ENCODE results near the gene HTRA3.

Gene HTRA3

DNA sequence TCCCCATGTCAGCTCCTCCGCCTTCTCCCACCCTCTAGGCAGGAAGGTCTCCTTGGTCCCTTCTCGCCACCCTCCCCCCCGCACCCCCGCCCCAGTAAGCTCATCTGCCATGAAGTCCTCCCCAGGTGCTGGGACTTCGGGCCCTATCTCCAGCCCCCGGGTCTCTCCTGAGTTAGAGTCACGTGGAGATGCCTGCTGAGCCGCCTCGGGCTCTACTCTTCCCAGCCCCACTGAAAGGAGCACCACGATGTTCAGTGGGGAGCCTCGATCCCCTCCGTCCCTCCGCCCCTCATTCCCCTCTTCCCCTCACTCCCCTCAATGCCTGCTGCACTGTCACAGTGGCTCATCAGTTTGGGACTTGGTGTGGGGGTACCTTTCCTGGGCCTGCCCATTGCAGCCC, 3.9 kb downstream of the HTRA3 start:
- Mint-ChIP-seq H3K4me3 (no peak overlapping the region), H3K27ac (no peak overlapping the region), H3K27me3 (peaks cover 32% of the 10 kb centered on the region), H3K36me3 (no peaks in the 10 kb centered on the region), H3K4me1 (no peaks in the 10 kb centered on the region), H3K9me3 (no peaks in the 10 kb centered on the region)
- ATAC-seq (ENCODE audit: low read depth) (no peak), DNase-seq (ENCODE audit: low spot score in 2 of 2) (no peak)

DNA sequence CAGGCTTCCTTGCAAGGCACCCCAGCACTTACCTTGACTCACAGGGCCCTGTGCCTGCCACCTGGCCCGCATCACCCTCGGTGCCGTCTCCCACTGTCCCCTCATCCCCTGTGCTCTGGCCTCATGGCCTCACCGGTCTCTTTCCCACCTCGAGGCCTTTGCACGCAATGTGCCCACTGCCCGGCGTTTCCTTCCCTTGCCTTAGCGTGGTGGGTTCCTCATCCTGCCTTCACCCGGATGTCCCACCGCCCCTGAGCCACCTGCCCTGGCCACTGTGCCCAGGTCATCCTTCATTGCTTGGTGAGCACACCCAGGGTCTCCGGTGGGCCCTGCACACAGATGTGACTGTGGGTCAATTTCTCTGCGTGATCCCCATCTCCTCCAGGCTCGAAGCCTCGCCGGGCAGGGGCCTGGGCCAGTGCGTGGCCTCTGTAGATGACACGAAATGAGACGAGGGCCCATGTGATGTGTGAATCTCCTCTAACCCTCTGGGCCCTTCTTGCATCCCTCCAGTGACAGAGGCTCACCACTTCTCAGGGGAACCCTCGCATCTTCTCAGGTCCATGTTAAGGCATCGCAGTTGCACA, 4.6 kb downstream of the HTRA3 start:
- Mint-ChIP-seq H3K9me3 (no peaks in the 10 kb centered on the region), H3K27me3 (peaks cover 25% of the 10 kb centered on the region), H3K4me1 (no peaks in the 10 kb centered on the region), H3K4me3 (no peak overlapping the region), H3K27ac (no peak overlapping the region), H3K36me3 (no peaks in the 10 kb centered on the region)
- DNase-seq (ENCODE audit: low spot score in 2 of 2) = no peak
- no peak for ATAC-seq (ENCODE audit: low read depth)

DNA sequence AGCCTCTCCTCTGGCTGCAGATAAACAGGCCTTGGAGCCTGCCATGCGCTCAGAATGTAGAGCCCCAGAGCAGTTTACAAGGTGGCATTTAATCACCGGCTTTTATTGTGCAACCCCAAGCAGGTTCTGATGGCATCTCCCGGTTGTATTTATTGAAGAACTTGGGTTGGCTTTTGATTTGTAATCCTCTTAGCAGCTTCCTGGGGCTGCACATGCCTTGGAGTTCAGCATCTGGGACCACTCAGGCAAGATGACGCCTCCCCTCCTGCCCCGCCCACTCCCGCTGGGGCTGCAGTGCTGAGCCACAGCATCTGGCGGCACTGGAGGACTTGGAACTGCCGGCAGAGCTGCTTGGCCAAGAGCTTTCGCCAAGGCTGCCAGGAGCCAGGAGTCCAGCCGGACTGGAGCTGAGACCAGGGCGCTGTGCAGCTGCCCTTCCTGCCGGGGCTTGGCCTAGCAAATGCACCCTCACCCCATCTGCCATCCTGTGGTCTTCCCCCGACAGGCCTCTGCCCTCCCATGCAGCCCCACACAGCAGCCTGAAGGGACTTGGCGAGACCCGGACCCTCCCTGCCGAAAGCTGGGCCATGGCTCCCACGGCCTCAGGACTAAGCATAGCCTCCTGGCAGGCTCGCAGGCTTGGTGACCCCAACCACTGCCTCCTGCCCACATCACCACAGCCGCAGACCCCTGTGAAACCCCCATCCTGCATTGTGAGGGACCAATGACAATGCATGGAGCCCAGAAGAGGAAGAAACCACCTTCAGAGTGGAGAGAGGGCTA, 5.4 kb downstream of the HTRA3 start:
- no peak for DNase-seq (ENCODE audit: low spot score in 2 of 2)
- no peak for ATAC-seq (ENCODE audit: low read depth)
- H3K36me3 Mint-ChIP-seq = no peaks in the 10 kb centered on the region
- H3K27ac Mint-ChIP-seq = no peak overlapping the region
- no peak overlapping the region for H3K4me3 Mint-ChIP-seq
- no peaks in the 10 kb centered on the region for H3K4me1 Mint-ChIP-seq
- H3K9me3 Mint-ChIP-seq = no peaks in the 10 kb centered on the region
- peaks cover 24% of the 10 kb centered on the region for H3K27me3 Mint-ChIP-seq

DNA sequence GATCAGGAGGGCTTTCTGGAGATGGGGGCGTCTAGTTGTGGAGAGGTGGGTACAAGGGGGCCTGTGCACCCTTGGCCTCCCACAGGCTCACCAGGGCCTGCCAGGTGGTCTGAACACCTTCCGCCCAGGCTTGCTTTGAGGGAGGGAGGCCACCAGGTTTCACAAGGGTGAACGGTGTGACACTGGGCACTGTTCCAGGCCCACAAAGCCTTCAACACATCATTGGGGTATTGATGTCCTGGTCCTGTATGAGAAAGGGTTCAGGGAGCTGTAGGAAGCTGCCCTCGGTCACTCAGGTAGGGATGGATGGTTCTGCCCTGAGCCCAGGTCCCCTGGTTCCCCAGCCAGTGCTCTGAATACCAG, 6.0 kb downstream of the HTRA3 start:
- H3K27ac Mint-ChIP-seq = no peak overlapping the region
- H3K4me3 Mint-ChIP-seq = no peak overlapping the region
- DNase-seq (ENCODE audit: low spot score in 2 of 2) (no peak), ATAC-seq (ENCODE audit: low read depth) (no peak)
- H3K4me1 Mint-ChIP-seq = no peaks in the 10 kb centered on the region
- no peaks in the 10 kb centered on the region for H3K36me3 Mint-ChIP-seq
- peaks cover 24% of the 10 kb centered on the region for H3K27me3 Mint-ChIP-seq
- no peaks in the 10 kb centered on the region for H3K9me3 Mint-ChIP-seq

DNA sequence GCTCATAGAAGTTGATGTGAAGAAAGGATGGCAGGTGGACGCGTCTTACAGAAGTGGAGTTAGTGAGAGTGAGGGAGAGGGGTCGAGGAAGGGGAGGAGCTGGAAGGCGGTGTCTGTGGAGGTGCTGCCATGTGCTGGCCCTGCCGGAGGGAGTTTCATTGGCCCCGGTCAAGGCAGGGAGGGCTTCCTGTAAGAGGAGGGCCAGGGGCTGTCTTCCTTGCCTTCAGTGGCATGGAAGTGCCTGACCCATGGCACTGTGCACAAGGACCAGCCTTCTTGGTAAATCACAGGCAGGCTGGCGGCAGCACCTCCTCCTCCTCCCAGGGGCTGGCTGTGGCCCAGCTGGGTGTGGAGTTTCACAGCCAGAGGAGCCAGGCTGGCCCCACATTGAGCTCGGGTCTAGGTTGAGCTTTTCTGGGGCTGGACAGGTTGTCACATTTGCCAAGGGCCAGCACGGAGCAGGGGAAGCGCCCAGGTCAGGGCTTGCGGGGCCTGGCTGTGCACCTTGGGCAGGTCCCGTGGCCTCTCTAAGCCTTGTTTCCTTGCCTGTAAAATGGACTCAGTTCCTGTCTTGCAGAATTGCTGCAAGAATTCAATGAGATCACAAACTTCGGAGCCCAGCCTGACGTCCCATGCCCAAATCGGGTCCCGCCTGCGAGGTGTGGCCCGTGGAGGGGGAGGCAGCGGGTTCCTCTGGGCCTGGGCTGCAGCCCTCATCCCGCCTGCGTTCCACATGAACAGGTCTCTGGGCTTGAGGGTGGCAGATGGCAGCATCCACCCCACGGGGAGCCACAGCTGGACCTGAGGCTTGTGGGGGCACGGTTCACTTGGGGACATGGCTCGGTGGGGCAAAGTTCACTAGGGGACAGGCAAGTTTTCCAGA, 7.0 kb downstream of the HTRA3 start:
- no peaks in the 10 kb centered on the region for H3K4me1 Mint-ChIP-seq
- H3K27me3 Mint-ChIP-seq = peaks cover 22% of the 10 kb centered on the region
- H3K4me3 Mint-ChIP-seq = no peak overlapping the region
- no peaks in the 10 kb centered on the region for H3K9me3 Mint-ChIP-seq
- DNase-seq (ENCODE audit: low spot score in 2 of 2) = no peak
- H3K27ac Mint-ChIP-seq = no peak overlapping the region
- no peaks in the 10 kb centered on the region for H3K36me3 Mint-ChIP-seq
- ATAC-seq (ENCODE audit: low read depth) = no peak

DNA sequence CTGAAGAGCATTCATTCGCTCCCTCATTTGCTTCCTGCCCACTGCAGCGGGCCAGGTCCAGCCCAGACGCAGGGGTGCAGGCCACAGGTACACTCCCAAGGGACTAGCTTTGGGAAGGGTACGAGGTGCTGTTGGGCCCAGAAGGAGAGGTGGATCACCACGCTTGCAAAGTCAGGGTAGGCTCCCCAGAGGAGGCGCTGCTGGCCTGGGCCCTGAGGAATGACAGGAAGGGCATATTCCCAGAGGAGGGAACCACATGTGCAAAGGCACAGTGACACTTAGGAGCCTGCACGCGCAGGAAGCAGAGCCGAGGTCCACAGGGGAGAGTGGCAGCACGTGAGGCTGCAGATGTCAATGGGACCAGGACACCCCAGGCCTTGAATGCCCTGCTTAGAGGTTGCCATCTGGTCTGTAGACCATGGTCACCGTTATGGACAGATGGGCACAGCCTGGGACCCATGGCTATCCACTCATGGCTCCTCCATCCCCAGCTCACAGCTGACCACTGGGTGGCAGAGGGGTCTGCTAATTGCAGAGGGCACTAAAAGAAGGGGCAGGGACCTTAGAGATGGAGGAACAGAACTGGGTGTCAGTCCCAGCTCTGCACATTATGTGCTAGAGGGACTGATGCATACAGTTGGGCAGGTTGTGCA, 7.9 kb downstream of the HTRA3 start:
- H3K4me1 Mint-ChIP-seq = no peaks in the 10 kb centered on the region
- H3K27me3 Mint-ChIP-seq = peaks cover 18% of the 10 kb centered on the region
- no peak for DNase-seq (ENCODE audit: low spot score in 2 of 2)
- H3K9me3 Mint-ChIP-seq = no peaks in the 10 kb centered on the region
- H3K36me3 Mint-ChIP-seq = no peaks in the 10 kb centered on the region
- ATAC-seq (ENCODE audit: low read depth) = no peak
- H3K27ac Mint-ChIP-seq = no peak overlapping the region
- no peak overlapping the region for H3K4me3 Mint-ChIP-seq

DNA sequence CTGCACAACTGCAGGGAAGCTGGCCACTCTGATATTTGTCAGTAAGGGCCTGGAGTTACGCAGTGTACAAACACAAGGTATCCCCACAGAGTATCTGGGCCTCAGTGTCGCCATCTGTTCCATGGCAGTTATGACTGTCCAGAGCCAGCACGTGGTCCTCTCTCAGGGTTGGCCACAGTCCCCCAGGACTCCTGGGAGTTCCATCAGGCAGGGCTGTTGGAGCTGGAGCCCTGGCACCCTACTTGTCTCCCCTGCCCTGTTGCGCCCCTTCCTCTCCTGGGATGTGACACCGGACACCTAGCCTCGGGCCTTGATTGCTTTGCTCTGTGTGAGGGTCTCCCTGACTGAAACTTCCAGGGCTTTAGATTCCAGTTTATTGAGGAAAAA, 8.4 kb downstream of the HTRA3 start:
- H3K9me3 Mint-ChIP-seq = no peaks in the 10 kb centered on the region
- H3K4me3 Mint-ChIP-seq = no peak overlapping the region
- peaks cover 18% of the 10 kb centered on the region for H3K27me3 Mint-ChIP-seq
- H3K27ac Mint-ChIP-seq = no peak overlapping the region
- no peaks in the 10 kb centered on the region for H3K36me3 Mint-ChIP-seq
- DNase-seq (ENCODE audit: low spot score in 2 of 2) (no peak), ATAC-seq (ENCODE audit: low read depth) (no peak)
- no peaks in the 10 kb centered on the region for H3K4me1 Mint-ChIP-seq

DNA sequence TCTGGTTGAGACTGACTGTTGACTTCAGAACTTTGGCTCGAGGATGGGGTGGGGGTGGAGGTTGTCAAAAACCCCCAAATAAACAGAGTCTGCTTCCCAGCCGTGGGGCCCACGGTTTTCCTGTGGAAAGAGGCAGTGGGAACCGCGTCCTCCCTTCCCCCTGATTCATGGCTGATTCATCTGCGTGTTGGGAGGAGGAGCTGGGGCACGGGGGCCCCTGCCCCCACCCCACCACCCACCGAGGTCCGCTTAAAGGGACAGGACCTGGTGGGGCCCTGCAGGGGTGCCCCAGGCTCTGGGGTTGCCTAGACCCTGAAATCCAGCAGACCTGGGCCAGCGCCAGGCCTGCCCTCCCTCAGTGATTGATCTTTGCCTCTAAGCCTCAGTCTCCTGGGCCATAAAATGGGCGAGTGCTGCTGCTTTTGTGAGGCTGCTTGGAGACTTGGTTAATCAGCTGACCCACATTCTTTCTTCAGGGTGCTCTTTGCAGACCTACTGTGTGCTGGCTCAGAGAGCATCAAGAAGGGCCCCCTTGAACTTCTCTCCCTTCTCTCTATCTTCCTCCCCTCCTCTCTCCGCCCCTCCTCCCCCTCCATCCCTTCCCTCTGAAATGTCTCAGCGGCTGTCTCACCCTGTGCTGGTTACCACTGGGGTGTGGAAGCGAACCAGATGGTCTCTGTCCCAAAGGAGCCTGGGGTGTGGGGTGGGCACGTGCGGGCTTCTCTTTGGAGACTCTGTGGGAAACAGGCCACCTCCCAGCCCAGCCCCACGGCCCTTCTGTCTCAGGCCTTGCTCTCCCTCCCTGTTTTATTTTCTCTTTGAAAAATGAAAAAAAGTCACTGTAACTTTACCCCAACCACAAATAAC, 9.1 kb downstream of the HTRA3 start:
- no peaks in the 10 kb centered on the region for H3K4me1 Mint-ChIP-seq
- peaks cover 17% of the 10 kb centered on the region for H3K27me3 Mint-ChIP-seq

DNA sequence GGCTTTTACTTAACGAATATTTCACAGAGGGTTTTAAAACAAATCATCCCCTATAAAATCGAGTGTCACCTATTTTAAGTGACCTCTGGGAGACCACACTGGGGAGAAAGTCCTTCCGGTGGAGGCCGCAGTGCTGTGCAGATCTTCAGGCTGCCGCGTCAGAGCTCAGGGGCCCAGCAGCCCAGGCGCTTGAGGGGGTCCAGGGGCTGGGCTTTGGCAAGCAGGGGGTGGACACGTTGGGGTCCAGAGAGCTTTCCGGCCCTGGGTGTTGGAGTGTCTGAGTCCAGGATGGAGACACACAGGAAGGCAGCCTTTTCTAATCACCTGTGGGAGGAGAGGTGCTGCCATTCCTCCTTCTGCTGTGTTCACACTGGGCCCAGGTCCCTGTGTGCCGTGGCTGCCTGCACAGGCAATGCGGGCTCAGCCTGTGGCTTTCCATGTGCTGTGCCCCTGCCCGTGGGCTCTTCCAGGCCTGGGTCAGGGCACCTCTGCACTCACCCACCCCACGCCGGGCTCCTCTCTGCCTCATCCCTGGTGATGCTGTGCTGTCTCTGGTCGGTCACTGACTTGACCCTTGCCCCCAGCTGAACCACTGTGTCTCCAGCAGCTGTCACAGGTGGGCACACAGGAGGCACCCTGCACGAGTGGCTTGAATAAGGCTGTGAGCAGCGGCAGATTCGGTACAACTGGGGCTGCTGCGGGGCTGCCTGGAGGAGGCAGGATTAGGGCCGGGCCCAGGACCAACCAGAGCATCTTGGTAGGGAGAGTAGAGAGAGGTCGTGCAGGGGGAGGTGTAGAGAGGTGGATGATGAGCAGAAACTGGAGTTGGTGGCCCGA, 10.0 kb downstream of the HTRA3 start:
- H3K4me3 Mint-ChIP-seq = no peak overlapping the region
- no peak overlapping the region for H3K27ac Mint-ChIP-seq
- H3K36me3 Mint-ChIP-seq = no peaks in the 10 kb centered on the region
- no peaks in the 10 kb centered on the region for H3K9me3 Mint-ChIP-seq
- ATAC-seq (ENCODE audit: low read depth) = no peak
- no peak for DNase-seq (ENCODE audit: low spot score in 2 of 2)
- H3K4me1 Mint-ChIP-seq = no peaks in the 10 kb centered on the region
- peaks cover 9% of the 10 kb centered on the region for H3K27me3 Mint-ChIP-seq

More for the DNA sequence above, 9.1 kb downstream of the HTRA3 start:
- no peaks in the 10 kb centered on the region for H3K36me3 Mint-ChIP-seq
- no peak overlapping the region for H3K27ac Mint-ChIP-seq
- H3K9me3 Mint-ChIP-seq = no peaks in the 10 kb centered on the region
- DNase-seq (ENCODE audit: low spot score in 2 of 2) = no peak
- ATAC-seq (ENCODE audit: low read depth) = no peak
- no peak overlapping the region for H3K4me3 Mint-ChIP-seq

DNA sequence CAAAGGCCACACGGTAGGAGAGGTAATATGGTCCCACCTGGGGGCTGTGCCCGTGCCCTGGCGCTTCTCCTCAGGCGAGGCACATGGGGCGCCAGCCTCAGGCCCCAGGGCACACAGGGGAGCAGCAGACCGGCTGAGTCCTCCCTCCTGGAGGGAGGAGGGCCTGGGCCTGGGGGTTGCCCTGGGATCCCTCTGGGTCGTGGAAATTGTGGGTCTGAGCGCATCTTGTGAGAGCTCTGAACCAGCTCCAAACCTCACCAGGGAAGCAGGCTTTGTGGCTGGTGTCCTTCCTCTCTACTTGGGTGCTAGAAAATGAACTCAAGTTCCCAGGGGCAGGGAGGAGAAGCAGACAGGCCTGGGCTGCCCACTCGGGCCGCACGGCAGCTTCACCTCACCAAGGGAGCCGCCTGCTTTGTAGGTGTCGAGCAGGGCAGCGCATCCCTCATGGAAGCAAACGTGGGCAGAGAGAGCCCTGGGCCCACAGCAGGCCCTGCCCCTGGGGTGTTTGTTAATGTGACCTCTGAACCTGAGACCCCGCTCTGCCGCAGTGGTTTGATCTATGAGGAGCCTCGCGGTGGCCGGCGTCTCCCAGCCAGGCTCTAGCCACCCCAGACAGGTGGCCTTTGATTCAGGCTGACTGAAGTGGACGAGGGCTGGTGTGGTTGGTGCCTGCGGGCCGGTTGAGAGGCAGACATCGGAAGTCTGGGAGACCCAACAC, 10.8 kb downstream of the HTRA3 start:
- DNase-seq (ENCODE audit: low spot score in 2 of 2) (no peak), ATAC-seq (ENCODE audit: low read depth) (no peak)
- H3K4me3 Mint-ChIP-seq = no peak overlapping the region
- peaks cover 12% of the 10 kb centered on the region for H3K27me3 Mint-ChIP-seq
- H3K4me1 Mint-ChIP-seq = no peaks in the 10 kb centered on the region
- no peak overlapping the region for H3K27ac Mint-ChIP-seq
- H3K9me3 Mint-ChIP-seq = no peaks in the 10 kb centered on the region
- H3K36me3 Mint-ChIP-seq = no peaks in the 10 kb centered on the region

DNA sequence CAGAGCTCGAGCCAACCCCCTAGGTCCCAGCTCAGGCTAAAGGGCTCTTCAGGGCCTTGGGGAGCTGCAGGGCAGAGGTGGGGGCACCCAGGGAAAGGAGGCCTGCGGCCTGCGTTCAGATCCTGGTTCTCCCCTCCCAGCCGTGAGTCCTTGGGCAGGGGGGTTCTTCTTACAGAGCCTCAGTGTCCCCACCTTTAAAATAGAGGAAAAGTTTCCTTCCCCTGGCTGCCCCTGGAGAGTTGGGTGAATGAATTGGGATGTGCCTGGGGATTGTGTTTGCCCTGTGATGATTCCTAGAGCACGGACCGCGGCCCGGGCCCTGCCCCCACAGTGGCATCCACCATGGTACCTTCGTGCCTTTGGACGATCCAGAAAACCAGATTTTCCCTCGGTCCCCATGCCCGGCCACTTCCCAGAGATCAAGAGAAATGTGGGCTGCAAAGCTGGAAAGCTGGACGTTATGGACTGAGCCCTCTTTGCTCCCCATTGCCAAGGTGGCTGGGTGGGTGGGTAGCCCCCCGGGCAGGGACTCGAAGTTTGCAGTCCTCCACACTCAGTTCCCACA, 11.4 kb downstream of the HTRA3 start:
- no peak for DNase-seq (ENCODE audit: low spot score in 2 of 2)
- ATAC-seq (ENCODE audit: low read depth) = no peak
- H3K4me3 Mint-ChIP-seq = no peak overlapping the region
- no peak overlapping the region for H3K27ac Mint-ChIP-seq
- H3K4me1 Mint-ChIP-seq = no peaks in the 10 kb centered on the region
- no peaks in the 10 kb centered on the region for H3K36me3 Mint-ChIP-seq
- H3K27me3 Mint-ChIP-seq = peaks cover 13% of the 10 kb centered on the region
- no peaks in the 10 kb centered on the region for H3K9me3 Mint-ChIP-seq

DNA sequence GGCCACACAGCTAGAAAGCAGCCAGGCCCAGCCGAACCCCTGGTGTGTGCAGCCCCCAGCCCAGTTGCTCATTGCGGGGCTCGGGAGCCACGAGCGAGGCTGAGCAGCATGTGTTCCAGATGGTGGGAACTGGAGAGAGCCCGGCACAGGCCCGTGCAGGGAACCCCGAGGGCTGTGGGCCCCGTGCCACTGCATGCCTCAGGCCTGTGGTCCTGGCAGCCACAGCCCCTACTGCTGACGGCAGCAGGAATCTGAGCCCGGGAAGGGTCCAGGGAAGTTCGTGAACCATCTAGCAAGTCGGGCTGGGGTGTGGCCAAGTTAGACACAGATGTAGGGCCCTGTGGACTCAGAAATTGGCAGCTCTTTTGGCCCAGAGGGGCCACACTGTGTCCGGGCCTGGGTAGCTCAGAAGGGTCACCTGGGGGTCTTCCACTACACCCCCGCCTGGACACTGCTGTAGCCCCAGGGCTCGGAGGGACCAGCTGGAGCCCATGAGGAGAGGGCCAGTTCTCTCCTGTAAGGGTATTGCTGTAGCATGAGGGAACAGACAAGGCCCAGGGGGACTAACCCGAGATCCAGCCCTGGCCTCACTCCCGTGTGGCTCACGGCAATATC, 12.1 kb downstream of the HTRA3 start:
- H3K4me3 Mint-ChIP-seq = no peak overlapping the region
- DNase-seq (ENCODE audit: low spot score in 2 of 2) (no peak), ATAC-seq (ENCODE audit: low read depth) (no peak)
- peaks cover 14% of the 10 kb centered on the region for H3K27me3 Mint-ChIP-seq
- H3K9me3 Mint-ChIP-seq = no peaks in the 10 kb centered on the region
- H3K36me3 Mint-ChIP-seq = no peaks in the 10 kb centered on the region
- no peak overlapping the region for H3K27ac Mint-ChIP-seq
- H3K4me1 Mint-ChIP-seq = no peaks in the 10 kb centered on the region

Data from memory B cell (primary cell).